Neural crest cell (in vitro differentiated cells): Measurements from ENCODE around the gene RPS6KA4. TPM values are rescaled to one million over a fixed set of nuclear protein-coding genes. Genes with fewer than 3 reads are reported as not detected.

ENCODE experiments used
- DNase-seq: peaks from one replicate; pipeline ENCODE4 v3.0.0; 2021; ENCODE audit warnings: low read depth, mixed read lengths, low spot score
- H3K27ac Mint-ChIP-seq: one replicate; pipeline ENCODE4 v1.8.0; 2021; ENCODE audit warnings: mild to moderate bottlenecking, mixed read lengths; ENCODE audit not compliant: unreplicated experiment
- H3K27me3 Mint-ChIP-seq: 2 replicates; pipeline ENCODE4 v1.8.0; 2021; ENCODE audit warnings: low read depth, mild to moderate bottlenecking, mixed read lengths
- H3K36me3 Mint-ChIP-seq: 2 replicates; pipeline ENCODE4 v1.8.0; 2021; ENCODE audit warnings: low read depth, mild to moderate bottlenecking, mixed read lengths
- H3K4me1 Mint-ChIP-seq: 2 replicates; pipeline ENCODE4 v1.8.0; 2021; ENCODE audit warnings: mixed read lengths
- H3K4me3 Mint-ChIP-seq: one replicate; pipeline ENCODE4 v1.8.0; 2021; ENCODE audit warnings: mild to moderate bottlenecking, mixed read lengths
- H3K9me3 Mint-ChIP-seq: 2 replicates; pipeline ENCODE4 v1.8.0; 2021; ENCODE audit warnings: mixed read lengths
- CTCF ChIP-seq: fragments of 200-600 bp; sonication (generic); conservative IDR thresholded peaks from 2 replicates; pipeline ENCODE4 v1.5.0; 2021; ENCODE audit warnings: antibody characterized with exemption, mild to moderate bottlenecking
- total RNA-seq: library from RNA; stranded (reverse); gene quantifications from 2 replicates; pipeline ENCODE4 v1.2.1, GENCODE V29; 2021

The RPS6KA4 gene
- total RNA-seq, 1 donor from 2014 or later, result 17.6 TPM

- H3K27ac Mint-ChIP-seq, result no peak overlapping the region
- no peaks in the 10 kb centered on the region for H3K9me3 Mint-ChIP-seq
- TF ChIP-seq CTCF, result no peak
- no peak for DNase-seq
- H3K4me1 Mint-ChIP-seq, result peaks cover 10% of the 10 kb centered on the region
- no peaks in the 10 kb centered on the region for H3K27me3 Mint-ChIP-seq
- H3K36me3 Mint-ChIP-seq, result peaks cover 6% of the 10 kb centered on the region
- H3K4me3 Mint-ChIP-seq, result peak overlapping the region; percentile 66
Measured at GRCh38 chr11:64362339-64362738, 3.4 kb downstream of the RPS6KA4 start.

GRCh38 chr11:64364435-64364834 is 5.5 kb downstream of the RPS6KA4 start:
- peaks cover 10% of the 10 kb centered on the region for H3K36me3 Mint-ChIP-seq
- H3K4me1 Mint-ChIP-seq, result peaks cover 9% of the 10 kb centered on the region
- no peak for DNase-seq
- no peak overlapping the region for H3K27ac Mint-ChIP-seq
- no peak overlapping the region for H3K4me3 Mint-ChIP-seq
- no peaks in the 10 kb centered on the region for H3K9me3 Mint-ChIP-seq
- no peak for TF ChIP-seq CTCF
- no peaks in the 10 kb centered on the region for H3K27me3 Mint-ChIP-seq

- Mint-ChIP-seq H3K36me3 (peaks cover 11% of the 10 kb centered on the region), H3K4me3 (no peak overlapping the region), H3K27ac (no peak overlapping the region), H3K9me3 (no peaks in the 10 kb centered on the region), H3K4me1 (peaks cover 4% of the 10 kb centered on the region), H3K27me3 (no peaks in the 10 kb centered on the region)
- TF ChIP-seq CTCF, result no peak
- DNase-seq, result no peak
Measured at GRCh38 chr11:64364911-64365310, 5.9 kb downstream of the RPS6KA4 start.

- TF ChIP-seq CTCF, result no peak
- H3K9me3 Mint-ChIP-seq, result no peaks in the 10 kb centered on the region
- no peak overlapping the region for H3K4me3 Mint-ChIP-seq
- H3K36me3 Mint-ChIP-seq, result peaks cover 13% of the 10 kb centered on the region
- no peak overlapping the region for H3K27ac Mint-ChIP-seq
- DNase-seq, result no peak
- H3K4me1 Mint-ChIP-seq, result peaks cover 4% of the 10 kb centered on the region
- H3K27me3 Mint-ChIP-seq, result no peaks in the 10 kb centered on the region
Measured at GRCh38 chr11:64366751-64367150, 7.8 kb downstream of the RPS6KA4 start.

- H3K4me3 Mint-ChIP-seq, result no peak overlapping the region
- peaks cover 15% of the 10 kb centered on the region for H3K36me3 Mint-ChIP-seq
- H3K4me1 Mint-ChIP-seq, result peaks cover 4% of the 10 kb centered on the region
- H3K27ac Mint-ChIP-seq, result no peak overlapping the region
- H3K27me3 Mint-ChIP-seq, result no peaks in the 10 kb centered on the region
- TF ChIP-seq CTCF, result no peak
- DNase-seq, result no peak
- no peaks in the 10 kb centered on the region for H3K9me3 Mint-ChIP-seq
Measured at GRCh38 chr11:64367931-64368672, 9.1 kb downstream of the RPS6KA4 start.
